T1000 (cell line): ENCODE data around the gene COP1.
"Not testable (repeated sequence)": the region's sequence is repeated elsewhere in the genome, so short reads cannot be mapped to it uniquely, and the experiment has no call there.

Experiments used
- DNase-seq: peaks from one replicate; lab custom pipeline; 2025; ENCODE audit warnings: mixed read lengths; lab: John Stamatoyannopoulos, UW

COP1 gene

GRCh38 chr1:176134666-176135065 lies 72.4 kb downstream of the COP1 start:
- DNase-seq = no peak

DNA sequence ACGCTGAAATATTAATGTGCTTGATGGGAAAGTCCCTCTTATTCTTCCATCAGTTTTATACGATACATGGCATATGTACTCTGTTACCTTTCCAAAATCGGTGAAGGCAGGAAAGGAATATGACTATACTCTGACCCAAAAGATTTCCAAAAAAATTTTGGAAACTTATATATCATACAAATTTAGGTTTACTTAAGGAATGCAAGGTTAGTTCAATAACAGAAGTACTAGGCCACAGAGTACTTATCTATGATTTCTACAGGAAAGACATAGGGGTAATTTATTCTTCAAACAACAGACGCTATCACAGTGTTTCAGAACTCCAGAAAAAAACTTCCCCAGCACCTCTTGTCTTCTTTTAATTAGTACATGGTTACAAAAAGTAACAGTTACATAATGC lies 84.8 kb downstream of the COP1 start:
- no peak for DNase-seq

- no peak for DNase-seq
Measured at GRCh38 chr1:176119549-176119948, 87.5 kb downstream of the COP1 start.

DNA sequence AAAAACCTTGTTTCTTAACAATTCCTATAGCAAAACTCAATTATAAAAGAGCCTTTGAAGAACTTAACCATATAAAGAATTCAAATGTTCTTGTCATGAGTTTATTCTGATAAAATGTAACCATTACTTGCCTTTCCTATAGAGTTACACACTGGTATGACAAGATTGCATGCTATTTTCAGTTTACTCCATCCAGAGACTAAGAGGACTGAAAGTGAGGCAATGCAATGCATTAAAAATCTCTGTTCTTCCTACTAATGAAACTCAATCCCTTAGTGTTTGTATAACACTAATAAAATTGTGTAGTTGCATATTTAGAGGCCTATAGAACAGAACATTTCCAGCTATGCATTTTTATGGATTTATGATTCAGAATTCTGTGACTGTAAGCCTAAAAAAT lies 88.1 kb downstream of the COP1 start:
- DNase-seq = no peak

- DNase-seq = no peak
Measured at GRCh38 chr1:176111835-176112234, 95.3 kb downstream of the COP1 start.

GRCh38 chr1:176110203-176110602 lies 96.9 kb downstream of the COP1 start:
- DNase-seq = no peak

DNA sequence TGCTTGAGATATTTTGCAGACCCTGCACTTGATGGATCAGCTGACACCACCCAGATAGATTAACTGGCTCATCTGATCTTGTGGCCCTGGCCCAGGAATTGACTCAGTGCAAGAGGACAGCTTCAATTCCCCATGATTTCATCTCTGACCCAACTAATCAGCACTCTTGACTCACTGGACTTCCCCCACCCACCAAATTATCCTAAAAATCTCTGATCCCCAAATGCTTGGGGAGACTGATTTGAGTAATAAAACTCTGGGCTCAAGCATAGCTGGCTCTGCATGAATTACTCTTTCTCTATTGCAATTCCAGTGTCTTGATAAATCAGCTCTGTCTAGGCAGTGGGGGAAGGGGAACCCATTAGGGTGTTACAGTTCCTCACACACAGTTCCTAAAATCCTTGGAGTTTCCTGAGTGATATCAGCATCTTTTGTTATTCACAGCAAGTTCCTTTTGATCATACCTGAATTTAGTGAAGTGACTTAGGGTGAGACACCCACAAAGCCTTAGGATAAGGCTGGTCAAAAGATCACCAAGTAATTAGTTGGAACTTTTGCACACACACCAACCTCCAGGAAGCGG lies 104.2 kb downstream of the COP1 start:
- DNase-seq = no peak

DNA sequence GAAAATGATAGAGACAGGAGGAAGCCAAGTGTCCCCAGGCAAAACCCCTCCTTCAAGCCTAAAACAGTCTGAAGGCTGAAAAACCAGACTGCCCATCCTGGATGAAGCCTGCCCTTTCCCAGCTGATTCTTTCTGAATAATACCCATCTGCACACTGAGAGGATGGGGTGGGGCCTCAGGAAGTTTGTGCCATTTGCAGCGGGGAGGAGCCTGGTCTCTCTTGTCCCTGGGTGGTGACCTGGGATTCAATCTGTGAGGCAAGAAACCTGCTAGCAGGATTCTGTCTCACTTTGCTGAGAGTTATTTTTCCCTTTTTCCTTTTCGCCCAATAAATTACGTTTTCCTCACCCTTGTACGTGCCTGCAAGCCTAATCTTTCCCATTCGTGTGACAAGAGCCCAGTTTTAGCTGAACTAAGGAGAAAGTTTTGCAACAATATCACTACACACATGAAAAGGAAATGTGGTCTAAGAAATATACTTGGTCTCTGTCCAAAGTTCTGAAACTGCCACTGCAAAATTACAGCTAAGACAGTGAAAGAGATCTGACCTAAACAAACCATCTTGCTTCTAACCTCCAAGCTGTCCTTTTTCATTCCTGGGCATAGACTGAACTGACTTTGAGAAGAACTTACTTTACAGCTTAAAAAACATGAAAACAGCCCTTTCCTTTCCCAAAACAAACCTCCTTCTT lies 105.0 kb downstream of the COP1 start:
- DNase-seq = no peak

- no peak for DNase-seq
Measured at GRCh38 chr1:176098560-176098959, 108.5 kb downstream of the COP1 start.

DNA sequence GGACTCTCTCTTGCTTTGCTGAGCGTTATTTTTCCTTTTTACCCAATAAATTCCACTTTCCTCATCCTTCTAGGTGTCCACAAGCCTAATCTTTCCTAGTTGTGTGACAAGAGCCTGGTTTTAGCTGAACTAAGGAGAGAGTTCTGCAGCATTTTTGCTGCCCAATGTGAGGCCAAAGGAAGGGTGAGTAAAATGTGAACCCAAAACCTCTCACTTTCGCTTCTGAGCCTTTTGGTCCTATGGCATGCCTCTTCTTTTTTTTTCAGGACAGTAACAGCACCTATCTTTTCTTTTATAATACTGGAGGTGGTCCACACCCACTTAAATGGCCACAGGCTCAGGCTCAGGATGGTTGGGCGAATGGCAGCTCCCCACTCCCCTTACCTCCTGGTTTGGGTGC lies 111.1 kb downstream of the COP1 start:
- DNase-seq = no peak

- DNase-seq = no peak
Measured at GRCh38 chr1:176090766-176091165, 116.3 kb downstream of the COP1 start.

DNA sequence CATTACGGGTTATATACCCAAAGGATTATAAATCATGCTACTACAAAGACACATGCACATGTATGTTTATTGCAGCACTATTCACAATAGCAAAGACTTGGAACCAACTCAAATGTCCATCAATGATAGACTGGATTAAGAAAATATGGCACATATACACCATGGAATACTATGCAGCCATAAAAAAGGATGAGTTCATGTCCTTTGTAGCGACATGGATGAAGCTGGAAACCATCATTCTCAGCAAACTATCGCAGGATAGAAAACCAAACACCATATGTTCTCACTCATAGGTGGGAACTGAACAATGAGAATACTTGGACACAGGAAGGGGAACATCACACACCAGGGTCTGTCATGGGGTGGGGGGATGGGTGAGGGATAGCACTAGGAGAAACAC lies 119.3 kb downstream of the COP1 start:
- not testable (repeated sequence) for DNase-seq

DNA sequence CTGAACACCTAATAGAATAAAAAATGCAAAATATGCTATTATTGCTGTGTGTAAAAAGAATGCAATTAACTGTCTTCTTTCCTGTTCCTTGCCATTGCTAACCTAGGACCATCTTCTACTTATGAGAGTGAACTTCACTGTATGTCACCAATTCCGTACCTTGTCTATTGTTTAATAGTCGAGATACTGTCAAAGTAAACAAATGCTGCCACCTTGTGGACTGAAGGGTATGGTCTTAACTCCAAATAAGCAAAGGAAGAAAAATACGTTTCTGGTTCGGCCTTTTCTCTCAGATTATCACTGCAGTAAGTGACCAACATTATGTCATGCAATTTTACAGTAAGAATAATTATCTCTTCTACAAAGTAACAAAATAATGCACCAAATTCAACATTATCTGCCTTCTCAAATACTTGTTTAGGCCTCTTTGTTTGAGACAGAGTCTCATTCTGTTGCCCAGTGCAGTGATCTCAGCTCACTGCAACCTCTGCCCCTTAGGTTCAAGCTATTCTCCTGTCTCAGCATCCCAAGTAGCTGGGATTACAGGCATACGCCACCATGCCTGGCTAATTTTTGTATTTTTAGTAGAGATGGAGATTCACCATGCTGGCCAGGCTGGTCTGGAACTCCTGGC lies 133.4 kb downstream of the COP1 start:
- DNase-seq = no peak

GRCh38 chr1:176068901-176069300 lies 138.2 kb downstream of the COP1 start:
- no peak for DNase-seq

DNA sequence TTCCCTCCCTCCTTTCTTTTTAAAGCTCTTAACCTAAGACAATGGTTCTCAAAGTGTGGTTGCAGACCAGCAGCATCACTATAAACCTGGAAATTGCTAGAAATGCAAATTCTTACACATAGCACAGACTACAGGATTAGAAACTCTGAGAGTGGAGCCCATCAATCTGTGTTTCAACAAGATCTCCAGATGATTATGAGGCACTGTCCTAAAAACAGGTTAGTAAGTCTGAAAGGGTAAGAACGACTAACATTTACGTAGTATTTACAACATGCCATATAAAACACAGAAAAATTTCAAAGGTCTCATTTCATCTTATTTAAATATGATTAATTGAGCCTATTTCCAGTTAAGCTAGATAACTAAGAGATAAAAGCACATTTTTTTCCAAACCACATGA lies 138.8 kb downstream of the COP1 start:
- DNase-seq = no peak

DNA sequence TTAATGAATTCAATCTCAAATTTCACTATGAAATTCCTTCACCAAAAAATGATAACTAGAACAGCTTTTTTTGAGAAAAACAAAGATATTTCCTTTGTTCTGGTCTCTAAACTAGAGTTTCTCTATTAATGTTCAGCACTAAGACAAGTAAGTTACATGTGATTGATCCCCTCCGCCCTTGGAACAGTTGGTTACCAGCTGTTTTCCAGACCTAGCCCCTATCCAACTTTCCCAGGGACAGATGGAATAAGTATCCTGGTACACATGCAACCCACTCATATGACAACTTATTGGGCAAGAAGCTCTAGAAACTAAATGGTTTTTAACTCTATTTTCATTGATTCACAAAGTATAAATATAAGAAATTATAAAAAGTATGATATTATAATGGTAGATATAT lies 140.4 kb downstream of the COP1 start:
- no peak for DNase-seq

DNA sequence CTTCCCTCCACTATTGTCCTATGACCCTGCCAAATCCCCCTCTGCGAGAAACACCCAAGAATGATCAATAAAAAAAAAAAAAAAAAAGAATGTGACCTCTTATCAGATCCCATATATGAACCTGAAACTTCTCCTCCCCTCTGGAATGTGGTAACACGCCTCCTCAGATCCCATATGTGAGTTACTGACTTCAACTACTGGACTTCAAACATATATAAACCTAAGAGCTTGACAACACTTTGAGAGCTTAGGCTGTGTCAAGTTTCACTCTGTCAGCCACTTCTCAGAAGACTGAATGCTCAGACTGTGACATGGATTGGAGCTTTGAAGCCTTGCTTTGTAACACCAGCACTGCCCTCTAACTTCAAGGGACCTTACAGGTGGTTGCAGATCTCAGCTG lies 148.4 kb downstream of the COP1 start:
- DNase-seq = no peak

GRCh38 chr1:176056312-176056711 lies 150.8 kb downstream of the COP1 start:
- DNase-seq = no peak

DNA sequence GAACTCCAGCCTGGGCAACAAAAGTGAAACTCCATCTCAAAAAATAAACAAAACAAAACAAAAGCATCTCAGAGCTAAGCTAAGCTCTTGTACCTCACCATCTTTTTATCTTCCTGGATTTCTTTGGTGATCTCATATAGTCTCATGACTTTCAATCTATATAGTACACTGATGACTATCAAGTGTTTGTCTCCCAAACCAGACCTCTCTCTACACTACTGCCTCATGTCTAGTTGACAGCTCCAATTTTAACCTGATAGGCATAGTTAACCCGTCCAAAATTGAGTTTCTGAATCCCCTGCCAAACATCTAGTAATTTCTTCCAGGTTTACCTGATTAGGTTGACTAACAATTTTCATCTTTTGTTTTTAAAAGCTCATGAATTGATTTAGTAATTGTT lies 151.7 kb downstream of the COP1 start:
- no peak for DNase-seq

GRCh38 chr1:176051902-176052518 lies 155.1 kb downstream of the COP1 start:
- DNase-seq = no peak

DNA sequence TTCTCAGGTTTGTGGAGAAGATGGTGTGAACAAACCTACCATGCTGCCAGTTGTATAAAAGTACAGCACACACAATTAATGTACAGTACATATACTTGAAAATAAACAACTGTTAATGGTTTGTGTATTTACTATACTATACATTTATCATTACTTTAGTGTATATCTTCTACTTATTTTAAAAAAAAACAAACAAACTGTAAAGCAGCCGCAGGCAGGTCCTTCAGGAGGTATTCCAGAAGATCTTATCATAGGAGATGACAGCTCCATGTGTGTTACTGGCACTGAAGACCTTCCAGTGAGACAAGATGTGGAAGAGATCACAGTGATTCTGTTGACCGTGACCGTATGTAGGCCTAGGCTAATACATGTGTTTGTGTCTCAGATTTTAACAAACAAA lies 155.7 kb downstream of the COP1 start:
- no peak for DNase-seq

- DNase-seq = no peak
Measured at GRCh38 chr1:176049582-176049981, 157.5 kb downstream of the COP1 start.

- DNase-seq = no peak
Measured at GRCh38 chr1:176046926-176047325, 160.2 kb downstream of the COP1 start.
